Cardiac muscle cell (in vitro differentiated cells and primary cell): Measurements from ENCODE around the gene RAPH1. TPM values are rescaled to one million over a fixed set of nuclear protein-coding genes. Genes with fewer than 3 reads are reported as not detected.

Experiments
- DNase-seq, 2 donors: peaks; one replicate each; pipeline versions ENCODE4 v3.0.0 to v3.0.0-alpha.2; 2010 to 2017; ENCODE audit warnings: low read depth in 1 of 2, low spot score in 1 of 2
- H3K27ac ChIP-seq: fragments of 200-600 bp; sonication (generic); 2 replicates; pipeline ENCODE4 v1.5.1; 2016
- H3K27me3 ChIP-seq: fragments of 200-600 bp; sonication (generic); 2 replicates; pipeline ENCODE4 v1.6.0; 2016; ENCODE audit warnings: control low read depth
- H3K36me3 ChIP-seq: fragments of 200-600 bp; sonication (generic); 2 replicates; pipeline ENCODE4 v1.5.1; 2016; ENCODE audit warnings: control low read depth
- H3K4me1 ChIP-seq: fragments of 200-600 bp; sonication (generic); 2 replicates; pipeline ENCODE4 v1.8.1; 2017; ENCODE audit warnings: low read depth, mild to moderate bottlenecking, mixed run types
- H3K4me3 ChIP-seq: fragments of 200-600 bp; sonication (generic); 2 replicates; pipeline ENCODE4 v1.5.1; 2016; ENCODE audit warnings: mild to moderate bottlenecking
- H3K9me3 ChIP-seq: fragments of 200-600 bp; sonication (generic); 2 replicates; pipeline ENCODE4 v1.5.1; 2017; ENCODE audit warnings: low read depth, mild to moderate bottlenecking, control low read depth
- CTCF ChIP-seq: IDR thresholded peaks from 2 replicates; pipeline ENCODE4 v1.5.1; 2012; ENCODE audit warnings: low read depth, mild to moderate bottlenecking, low read length
- polyA plus RNA-seq: library from polyadenylated mRNA; unstranded; fragments of >200 nt; fragmentation: Nextera tagmentation; extraction: Ambion mirVana; gene quantifications from 2 replicates; pipeline ENCODE4 v1.2.1, GENCODE V29; 2016
- total RNA-seq: library from RNA; depleted of rRNA; stranded (reverse); fragments of >200 nt; gene quantifications from 2 replicates; pipeline ENCODE4 v1.2.3, GENCODE V29; 2016

Gene RAPH1
- total and polyA plus RNA-seq, 2 experiments from 2014 or later: 3.4 to 36.5 TPM

GRCh38 chr2:203453858-203454451, 81.1 kb downstream of the RAPH1 start:
- H3K36me3 ChIP-seq: peaks cover 1% of the 10 kb centered on the region
- H3K27me3 ChIP-seq: no peaks in the 10 kb centered on the region
- peak; percentile 75 for TF ChIP-seq CTCF
- no peaks in the 10 kb centered on the region for H3K4me1 ChIP-seq
- peak; percentile 55 to 78 for DNase-seq
- no peak overlapping the region for H3K27ac ChIP-seq
- no peak overlapping the region for H3K4me3 ChIP-seq
- H3K9me3 ChIP-seq: no peaks in the 10 kb centered on the region

GRCh38 chr2:203451689-203452088, 83.4 kb downstream of the RAPH1 start:
- peaks cover 14% of the 10 kb centered on the region for H3K36me3 ChIP-seq

GRCh38 chr2:203451011-203451410, 84.1 kb downstream of the RAPH1 start:
- Histone ChIP-seq H3K4me3 (no peak overlapping the region), H3K27ac (no peak overlapping the region), H3K4me1 (no peaks in the 10 kb centered on the region), H3K9me3 (no peaks in the 10 kb centered on the region), H3K27me3 (no peaks in the 10 kb centered on the region), H3K36me3 (peaks cover 14% of the 10 kb centered on the region)
- no peak for TF ChIP-seq CTCF
- no peak for DNase-seq

More at GRCh38 chr2:203451689-203452088, 83.4 kb downstream of the RAPH1 start:
- H3K27ac ChIP-seq: no peak overlapping the region
- peak in 1 of 2 donors; percentile 57 for DNase-seq
- H3K4me3 ChIP-seq: no peak overlapping the region
- no peaks in the 10 kb centered on the region for H3K27me3 ChIP-seq
- H3K9me3 ChIP-seq: no peaks in the 10 kb centered on the region
- H3K4me1 ChIP-seq: no peaks in the 10 kb centered on the region
- TF ChIP-seq CTCF: no peak

- H3K9me3 ChIP-seq: no peaks in the 10 kb centered on the region
- no peak for TF ChIP-seq CTCF
- H3K36me3 ChIP-seq: peaks cover 14% of the 10 kb centered on the region
- H3K4me3 ChIP-seq: no peak overlapping the region
- H3K27me3 ChIP-seq: no peaks in the 10 kb centered on the region
- peak overlapping the region; percentile 4 for H3K27ac ChIP-seq
- H3K4me1 ChIP-seq: no peaks in the 10 kb centered on the region
- DNase-seq: no peak
These were observed 84.5 kb downstream of the RAPH1 start for GRCh38 chr2:203450561-203450960.

GRCh38 chr2:203446780-203447179, 88.3 kb downstream of the RAPH1 start:
- Histone ChIP-seq H3K36me3 (peaks cover 14% of the 10 kb centered on the region), H3K27me3 (no peaks in the 10 kb centered on the region), H3K27ac (no peak overlapping the region), H3K4me3 (no peak overlapping the region), H3K4me1 (peaks cover 23% of the 10 kb centered on the region), H3K9me3 (no peaks in the 10 kb centered on the region)
- no peak for DNase-seq
- no peak for TF ChIP-seq CTCF
